K562 (cell line): ENCODE data around the gene ITGA2B.

Source experiments
- CTCF ChIP-seq, 3 experiments: IDR thresholded peaks in 2 of 3; conservative IDR thresholded peaks in 1 of 3; 2 replicates each; pipeline ENCODE4 v1.5.1; 2011 to 2012; ENCODE audit warnings: low read length in 3 of 3, mild to moderate bottlenecking in 3 of 3, control low read depth in 2 of 3, improper control_type of control experiment in 1 of 3, inconsistent platforms in 1 of 3, low read depth in 1 of 3, mixed read lengths in 1 of 3, moderate library complexity in 1 of 3; ENCODE audit not compliant: insufficient read depth in 2 of 3
- DNMT1 ChIP-seq: fragments of 450-650 bp; IDR thresholded peaks from 2 replicates; pipeline ENCODE4 v1.6.1; 2016; ENCODE audit warnings: antibody characterized with exemption, mild to moderate bottlenecking
- POLR2A ChIP-seq: fragments of 450-650 bp; conservative IDR thresholded peaks from 2 replicates; pipeline ENCODE4 v1.6.1; 2016
- RB1 ChIP-seq: fragments of 450-650 bp; IDR thresholded peaks from 2 replicates; pipeline ENCODE4 v1.6.1; 2017; ENCODE audit warnings: low read depth, mild to moderate bottlenecking
- RBM22 ChIP-seq: fragments of 200-400 bp; formaldehyde crosslinking; IDR thresholded peaks from 2 replicates; pipeline ENCODE4 v1.6.1; 2018; ENCODE audit warnings: low read length, low read depth; ENCODE audit not compliant: poor library complexity, severe bottlenecking
- ZNF140 ChIP-seq: fragments of 250-450 bp; sonication (Bioruptor Pico); IDR thresholded peaks from 2 replicates; pipeline ENCODE4 v1.8.0; 2021; ENCODE audit warnings: moderate library complexity, mild to moderate bottlenecking, inconsistent platforms
- ZNF695 ChIP-seq: fragments of 450-650 bp; formaldehyde crosslinking; IDR thresholded peaks from 2 replicates; pipeline ENCODE4 v1.4.0; 2020; ENCODE audit warnings: mild to moderate bottlenecking, moderate library complexity

DNA sequence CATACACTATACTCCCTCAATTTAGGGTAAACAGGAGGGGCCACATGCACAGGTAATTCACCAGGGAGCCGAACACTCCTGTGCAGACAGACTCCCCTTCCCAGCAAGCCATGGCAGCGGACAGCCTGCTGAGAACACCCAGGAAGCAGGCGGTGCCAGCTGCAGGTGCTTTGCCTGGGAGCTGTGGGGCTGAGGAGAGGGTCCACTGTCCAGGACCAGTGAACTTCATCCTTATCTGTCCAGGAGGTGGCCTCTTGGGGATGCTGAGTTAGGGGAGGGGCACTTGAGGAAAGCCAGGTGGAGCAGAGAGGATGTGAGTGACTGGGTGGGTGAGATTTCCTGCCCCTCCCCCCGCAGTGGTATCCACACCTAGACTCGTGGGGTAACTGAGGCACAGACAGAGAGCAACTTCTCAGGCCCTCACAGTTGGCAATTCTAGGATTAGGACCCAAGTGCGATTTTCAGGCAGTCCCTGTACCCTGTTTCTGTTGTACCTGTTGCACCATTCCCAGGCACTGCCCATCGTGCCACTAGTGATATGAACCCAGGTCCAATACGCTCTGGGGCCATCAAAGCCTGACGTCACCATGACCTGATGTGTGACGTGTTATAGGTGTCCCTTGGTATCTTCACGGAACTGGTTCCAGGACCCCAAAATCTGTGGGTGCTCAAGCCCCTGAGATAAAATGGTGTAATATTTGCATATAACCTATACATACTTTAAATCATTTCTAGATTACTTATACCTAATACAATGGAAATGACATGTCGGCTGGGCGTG is 43.2 kb downstream of the ITGA2B start:
- TF ChIP-seq CTCF (IDR thresholded peaks at IDR 0.05 in 2 of 3, conservative IDR thresholded peaks at IDR 0.05 in 1 of 3; ENCODE audit: insufficient read depth in 2 of 3, low read depth in 1 of 3, low read length in 3 of 3) (no peak), POLR2A (no peak), ZNF140 (no peak), RB1 (no peak), RBM22 (no peak), DNMT1 (no peak), ZNF695 (CRISPR knock-in tag) (no peak)
